Transverse colon (tissue), 4 donors: ENCODE results near the gene ICA1L. TPM values are rescaled to one million over a fixed set of nuclear protein-coding genes. Genes with fewer than 3 reads are reported as not detected.

Source experiments
- DNase-seq: peaks from one replicate; pipeline ENCODE4 v3.0.0-alpha.2; 2019
- H3K27ac ChIP-seq, 4 donors: fragments of 200-600 bp; sonication (generic); 2 replicates each; pipeline ENCODE4 v1.5.1; 2016 to 2018; ENCODE audit warnings: inconsistent platforms in 4 of 4
- H3K27me3 ChIP-seq: fragments of 200-600 bp; sonication (generic); 2 replicates; pipeline ENCODE4 v1.5.1; 2017; ENCODE audit warnings: inconsistent platforms
- H3K36me3 ChIP-seq, 4 donors: fragments of 200-600 bp; sonication (generic); 2 replicates each; pipeline ENCODE4 v1.5.1; 2017 to 2019; ENCODE audit warnings: inconsistent platforms in 4 of 4
- H3K4me1 ChIP-seq, 4 donors: fragments of 200-600 bp; sonication (generic); 2 replicates each; pipeline ENCODE4 v1.5.1; 2017 to 2020; ENCODE audit warnings: inconsistent platforms in 4 of 4
- H3K4me3 ChIP-seq, 4 donors: fragments of 200-600 bp; sonication (generic); 1 replicate in 1 of 4; 2 replicates in 3 of 4; pipeline versions ENCODE4 v1.5.1 to v1.6.1; 2017 to 2019; ENCODE audit warnings: inconsistent platforms in 4 of 4
- H3K9me3 ChIP-seq, 2 donors: fragments of 200-600 bp; sonication (generic); 2 replicates each; pipeline ENCODE4 v1.5.1; 2017 to 2019; ENCODE audit warnings: inconsistent platforms in 2 of 2
- CTCF ChIP-seq, 5 experiments: fragments of 200-600 bp in 3 of 5; fragments of 450-650 bp in 2 of 5; sonication (generic) in 3 of 5; IDR thresholded peaks; 1 replicate in 2 of 5; 2 replicates in 3 of 5; pipeline ENCODE4 v1.5.1; 2016 to 2017; ENCODE audit warnings: antibody characterized with exemption in 5 of 5, inconsistent platforms in 3 of 5, mild to moderate bottlenecking in 2 of 5, moderate library complexity in 1 of 5
- EP300 ChIP-seq: sonication (generic); formaldehyde crosslinking; IDR thresholded peaks from one replicate; pipeline ENCODE4 v1.6.1; 2017; ENCODE audit warnings: antibody characterized with exemption, low read depth
- POLR2A ChIP-seq: fragments of 450-650 bp; IDR thresholded peaks from one replicate; pipeline ENCODE4 v1.6.1; 2016; ENCODE audit warnings: antibody characterized with exemption, mild to moderate bottlenecking, moderate library complexity
- POLR2AphosphoS5 ChIP-seq, 3 donors: sonication (generic); formaldehyde crosslinking; IDR thresholded peaks; one replicate each; pipeline ENCODE4 v1.6.1; 2016; ENCODE audit warnings: antibody characterized with exemption in 3 of 3
- WGBS, 2 donors: methylation state at CpG; one replicate each; pipeline ENCODE4 v1.1.5; 2018; ENCODE audit warnings: low coverage in 1 of 2; 5-methylcytosine and 5-hydroxymethylcytosine counted together
- in situ Hi-C, 4 donors: fragments of 200-750 bp; cut with MboI; loops; one replicate each; pipeline versions ENCODE4 v1.15.0 to v1.15.1; 2017; ENCODE audit warnings: low sequenced_read_pairs in 3 of 4, low pct_ligation_motif_present in 1 of 4, low pct_unique_long_range_greater_than_20kb in 1 of 4
- intact Hi-C: fragments of 100-400 bp; cut with DNase I; formaldehyde crosslinking; loops from one replicate; pipeline ENCODE4 v1.15.1; 2023; ENCODE audit warnings: low total_unique reads
- total RNA-seq, 4 donors: library from RNA; depleted of rRNA; stranded (reverse); fragments of >200 nt; gene quantifications; one replicate each; pipeline ENCODE4 v1.1.0, GENCODE V29; 2016

Gene ICA1L
- total RNA-seq, 4 donors from 2014 or later: 4.4 to 39.4 (median 20.5) TPM

DNA sequence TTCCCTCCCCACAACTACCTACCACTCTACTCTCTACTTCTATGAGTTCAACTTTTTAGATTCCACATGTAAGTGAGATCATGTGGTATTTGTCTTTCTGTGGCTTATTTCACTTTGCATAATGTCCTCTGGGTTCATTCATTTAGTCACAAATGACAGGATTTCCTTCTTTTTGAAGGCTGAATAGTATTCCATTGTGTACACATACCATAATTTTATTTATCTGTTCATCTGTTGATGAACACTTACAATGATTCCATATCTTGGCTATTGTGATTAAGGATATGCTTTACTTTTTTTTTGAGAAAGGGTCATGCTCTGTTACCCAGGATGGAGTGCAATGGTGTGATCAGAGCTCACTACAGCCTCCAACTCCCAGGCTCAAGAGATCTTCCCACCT, 73.6 kb downstream of the ICA1L start:
- TF ChIP-seq CTCF (IDR thresholded peaks at IDR 0.05) (no peak), POLR2AphosphoS5 (IDR thresholded peaks at IDR 0.05) (no peak), POLR2A (no peak)
- no peaks in the 10 kb centered on the region for H3K4me1 ChIP-seq
- H3K9me3 ChIP-seq: no peaks in the 10 kb centered on the region
- intact Hi-C loops (no loop called here), in situ Hi-C loops (no loop called here)
- H3K27ac ChIP-seq: no peak overlapping the region
- no peaks in the 10 kb centered on the region for H3K36me3 ChIP-seq
- no peaks in the 10 kb centered on the region for H3K27me3 ChIP-seq
- H3K4me3 ChIP-seq: no peak overlapping the region
- DNase-seq: no peak

DNA sequence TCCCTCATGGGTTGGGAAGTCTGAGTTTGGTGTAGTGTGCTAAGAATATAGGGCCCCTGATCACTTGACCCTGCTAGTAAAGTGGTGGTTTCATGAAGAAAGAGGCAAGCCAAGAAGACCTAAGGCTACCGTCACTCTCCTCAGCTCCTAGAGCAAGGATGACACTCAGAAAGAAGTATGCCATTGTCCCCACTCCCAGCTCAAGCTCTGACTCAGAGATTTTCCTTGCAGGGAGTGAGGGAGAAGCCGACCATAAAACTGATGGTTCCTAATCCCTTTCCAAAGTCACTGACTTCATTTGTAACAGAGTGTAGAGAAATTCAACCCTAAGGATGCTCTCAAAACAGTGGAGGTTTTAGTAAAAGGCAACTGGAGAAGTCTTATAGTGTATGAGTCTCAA, 80.9 kb downstream of the ICA1L start:
- intact Hi-C loops: no loop called here

DNA sequence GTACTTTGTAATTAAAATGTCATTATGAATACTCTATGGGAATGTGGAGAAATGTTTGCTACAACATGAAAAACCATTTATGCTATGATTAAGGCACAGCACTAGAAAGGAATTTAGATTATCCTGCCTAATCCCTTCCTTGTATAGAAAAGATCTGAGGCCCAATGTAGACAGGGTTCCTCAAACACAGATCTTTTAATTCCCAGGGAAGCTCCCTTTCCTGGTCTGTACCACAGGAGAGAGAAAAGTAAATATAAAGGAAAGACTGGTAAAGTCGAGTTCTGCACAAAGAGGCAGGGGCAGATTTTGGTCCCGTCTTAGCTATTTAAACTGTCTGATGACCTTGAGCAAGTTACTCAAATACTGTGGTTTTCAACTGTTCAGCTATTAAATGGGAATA, 84.7 kb downstream of the ICA1L start:
- no peaks in the 10 kb centered on the region for H3K9me3 ChIP-seq
- in situ Hi-C loops: no loop called here
- no peak for TF ChIP-seq CTCF (IDR thresholded peaks at IDR 0.05)
- TF ChIP-seq POLR2AphosphoS5 (IDR thresholded peaks at IDR 0.05): no peak
- no peak for TF ChIP-seq EP300
- no peak for TF ChIP-seq POLR2A

More for the DNA sequence above, 80.9 kb downstream of the ICA1L start:
- Histone ChIP-seq H3K27ac (no peak overlapping the region), H3K9me3 (no peaks in the 10 kb centered on the region), H3K36me3 (no peaks in the 10 kb centered on the region), H3K27me3 (no peaks in the 10 kb centered on the region), H3K4me3 (no peak overlapping the region), H3K4me1 (no peaks in the 10 kb centered on the region)
- 98% methylated on average over 2 of the region's 2 CpGs; no CpG with 5 or more reads in 1 of the 2 donors for WGBS, 2 donors
- no peak for TF ChIP-seq POLR2A
- no peak for TF ChIP-seq CTCF (IDR thresholded peaks at IDR 0.05)
- TF ChIP-seq POLR2AphosphoS5 (IDR thresholded peaks at IDR 0.05): no peak
- TF ChIP-seq EP300: no peak
- in situ Hi-C loops: no loop called here
- DNase-seq: no peak

DNA sequence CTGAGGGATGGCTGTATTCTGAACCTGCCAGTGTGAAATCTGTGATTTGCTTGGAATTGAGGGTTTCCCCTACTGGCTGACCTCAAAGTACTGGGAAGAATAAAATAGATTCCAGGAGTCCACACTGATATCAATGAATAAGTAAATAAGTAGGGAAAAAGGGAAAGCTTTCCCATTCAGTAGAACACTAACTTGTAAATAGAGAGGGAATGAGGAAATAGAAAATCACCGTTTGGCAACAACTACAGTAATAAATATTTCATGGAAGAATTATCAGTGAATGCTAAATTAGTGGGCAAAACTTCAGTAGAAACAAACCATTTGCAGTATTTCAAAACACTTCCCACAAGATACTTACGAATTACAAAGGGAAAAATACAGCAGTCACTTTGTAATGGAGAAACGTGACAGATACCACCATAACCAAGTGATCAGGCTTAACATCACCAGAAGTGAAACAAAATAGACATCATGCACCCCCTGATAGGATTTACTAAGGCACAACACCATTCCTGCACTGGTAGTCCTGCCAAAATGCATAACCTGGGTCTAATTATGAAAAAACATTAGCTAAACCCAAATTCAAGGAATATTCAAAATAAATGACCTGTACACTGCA, 88.5 kb downstream of the ICA1L start:
- H3K27ac ChIP-seq: no peak overlapping the region
- peaks cover 0 to 3% (median 0%) of the 10 kb centered on the region in 4 donors for H3K36me3 ChIP-seq
- 75 to 90% methylated on average over 2 to 3 of the region's 3 CpGs for WGBS, 2 donors
- no peaks in the 10 kb centered on the region for H3K4me1 ChIP-seq
- intact Hi-C loops: no loop called here
- in situ Hi-C loops: no loop called here
- H3K4me3 ChIP-seq: no peak overlapping the region
- H3K9me3 ChIP-seq: no peaks in the 10 kb centered on the region
- TF ChIP-seq POLR2A (no peak), POLR2AphosphoS5 (IDR thresholded peaks at IDR 0.05) (no peak), EP300 (no peak), CTCF (IDR thresholded peaks at IDR 0.05) (no peak)
- H3K27me3 ChIP-seq: no peaks in the 10 kb centered on the region
- DNase-seq: no peak

More for the DNA sequence above, 84.7 kb downstream of the ICA1L start:
- no peak overlapping the region for H3K4me3 ChIP-seq
- H3K27ac ChIP-seq: no peak overlapping the region
- H3K4me1 ChIP-seq: no peaks in the 10 kb centered on the region
- no peaks in the 10 kb centered on the region for H3K36me3 ChIP-seq
- no peak for DNase-seq
- WGBS, 2 donors: 69 to 93% methylated on average over 2 of the region's 2 CpGs
- intact Hi-C loops: no loop called here
- no peaks in the 10 kb centered on the region for H3K27me3 ChIP-seq
